T-helper 2 cell treated with Interferon-gamma antibody and Interleukin-4, amounts not matched to agents 5 μg/mL and 100 μg/mL, for 36 hours (primary cell): ENCODE results near the gene AOPEP.

Source experiments
- DNase-seq: peaks from one replicate; pipeline ENCODE4 v3.0.0; 2021; ENCODE audit warnings: low spot score
- H3K27ac Mint-ChIP-seq: one replicate; pipeline ENCODE4 v1.8.0; 2021; ENCODE audit warnings: mild to moderate bottlenecking, mixed read lengths
- H3K27me3 Mint-ChIP-seq: one replicate; pipeline ENCODE4 v1.8.0; 2021; ENCODE audit warnings: low read depth, mixed read lengths
- H3K36me3 Mint-ChIP-seq: one replicate; pipeline ENCODE4 v1.8.0; 2021; ENCODE audit warnings: low read depth, mixed read lengths
- H3K4me1 Mint-ChIP-seq: one replicate; pipeline ENCODE4 v1.8.0; 2021; ENCODE audit warnings: low read depth, mixed read lengths
- H3K4me3 Mint-ChIP-seq: one replicate; pipeline ENCODE4 v1.8.0; 2022; ENCODE audit warnings: mild to moderate bottlenecking, moderate library complexity, mixed read lengths
- H3K9me3 Mint-ChIP-seq: one replicate; pipeline ENCODE4 v1.8.0; 2021; ENCODE audit warnings: mixed read lengths

AOPEP gene

DNA sequence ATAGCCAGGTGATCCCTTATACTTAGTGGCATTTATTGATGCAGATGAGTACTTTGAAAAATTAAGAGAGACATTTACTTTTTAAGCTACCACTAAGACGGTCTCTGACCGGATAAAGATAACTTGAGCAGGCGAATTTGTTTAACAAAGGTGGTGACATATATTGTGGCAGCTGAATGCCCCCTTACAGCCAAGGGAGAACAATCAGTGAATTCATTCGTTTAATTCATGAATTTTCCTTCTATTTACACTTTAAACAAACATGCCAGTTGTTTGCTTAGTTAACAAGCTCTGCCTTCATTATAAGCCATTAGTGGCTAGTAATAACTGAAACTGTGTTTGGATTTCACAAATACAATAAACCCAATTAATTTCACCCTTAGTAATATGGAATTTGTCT lies 187.1 kb downstream of the AOPEP start:
- peaks cover 2% of the 10 kb centered on the region for H3K4me1 Mint-ChIP-seq
- H3K4me3 Mint-ChIP-seq: no peak overlapping the region
- DNase-seq: no peak
- no peak overlapping the region for H3K27ac Mint-ChIP-seq
- peaks cover 3% of the 10 kb centered on the region for H3K27me3 Mint-ChIP-seq
- no peaks in the 10 kb centered on the region for H3K9me3 Mint-ChIP-seq
- no peaks in the 10 kb centered on the region for H3K36me3 Mint-ChIP-seq

DNA sequence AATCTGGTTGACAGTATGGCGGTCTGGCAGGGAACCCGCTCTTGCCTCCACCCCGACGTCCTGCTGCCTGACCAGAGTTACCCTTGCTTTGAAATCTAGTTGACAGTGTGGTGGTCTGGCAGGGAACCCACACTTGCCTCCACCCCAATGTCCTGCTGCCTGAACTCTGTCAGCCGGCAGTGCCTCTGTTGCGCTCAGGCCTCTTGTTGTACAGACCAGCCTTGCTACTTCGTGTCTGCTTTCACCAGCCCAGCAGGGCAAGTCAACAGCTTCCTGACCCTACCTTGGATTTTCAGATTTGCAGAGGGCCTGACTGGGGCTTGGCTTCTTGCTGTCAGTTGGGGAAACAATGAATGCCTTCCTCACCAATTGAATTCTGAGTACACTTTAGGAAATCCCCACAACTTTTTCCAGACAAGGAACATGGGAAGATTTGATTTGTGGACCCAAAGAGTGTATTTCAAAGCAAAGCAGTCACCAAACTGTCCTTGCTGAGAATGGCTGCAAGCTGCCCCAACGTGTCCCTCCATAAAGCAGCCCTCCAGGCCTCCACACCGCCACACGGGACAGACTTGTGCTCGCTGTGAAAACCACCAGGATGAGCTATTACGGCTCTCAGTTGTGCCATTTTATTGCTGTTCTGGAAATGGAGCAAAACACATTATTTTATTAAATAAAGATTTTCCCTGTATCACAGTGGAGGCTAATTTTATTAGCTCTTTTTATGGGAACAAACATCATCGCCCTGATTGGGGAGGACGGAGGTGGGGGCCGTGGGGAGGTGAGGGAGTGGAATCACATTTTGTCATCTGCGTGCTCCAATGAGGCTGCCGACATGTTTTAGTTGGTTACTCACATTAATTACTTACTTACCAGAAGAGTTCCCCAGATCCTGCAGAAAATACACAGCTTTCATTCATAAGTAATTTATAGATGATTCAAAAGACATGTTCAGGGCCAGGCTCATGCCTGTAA lies 189.3 kb downstream of the AOPEP start:
- DNase-seq: no peak
- H3K4me3 Mint-ChIP-seq: no peak overlapping the region
- H3K27me3 Mint-ChIP-seq: peaks cover 3% of the 10 kb centered on the region
- H3K4me1 Mint-ChIP-seq: no peaks in the 10 kb centered on the region
- no peak overlapping the region for H3K27ac Mint-ChIP-seq
- no peaks in the 10 kb centered on the region for H3K36me3 Mint-ChIP-seq
- no peaks in the 10 kb centered on the region for H3K9me3 Mint-ChIP-seq

DNA sequence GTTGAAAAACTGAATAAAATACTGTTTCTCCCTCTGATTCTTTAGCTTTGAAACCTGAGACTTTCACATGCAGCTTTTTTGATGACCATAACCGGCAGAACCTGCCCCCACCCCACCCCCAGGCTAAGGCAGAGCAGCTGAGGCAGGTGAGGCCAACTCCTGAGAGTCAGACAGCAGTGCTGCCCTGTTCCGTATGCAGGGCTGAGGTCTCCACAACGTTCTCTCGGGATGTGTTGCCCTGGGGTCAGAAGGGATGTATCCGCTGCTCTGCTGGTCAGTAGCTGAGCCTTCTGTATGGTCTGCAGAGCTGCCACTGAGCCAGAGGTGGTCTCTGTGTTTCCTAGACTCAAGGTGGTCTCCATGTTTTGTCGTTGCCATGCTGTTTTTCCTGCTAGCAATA lies 190.5 kb downstream of the AOPEP start:
- Mint-ChIP-seq H3K36me3 (no peaks in the 10 kb centered on the region), H3K27me3 (peaks cover 3% of the 10 kb centered on the region), H3K27ac (no peak overlapping the region)

DNA sequence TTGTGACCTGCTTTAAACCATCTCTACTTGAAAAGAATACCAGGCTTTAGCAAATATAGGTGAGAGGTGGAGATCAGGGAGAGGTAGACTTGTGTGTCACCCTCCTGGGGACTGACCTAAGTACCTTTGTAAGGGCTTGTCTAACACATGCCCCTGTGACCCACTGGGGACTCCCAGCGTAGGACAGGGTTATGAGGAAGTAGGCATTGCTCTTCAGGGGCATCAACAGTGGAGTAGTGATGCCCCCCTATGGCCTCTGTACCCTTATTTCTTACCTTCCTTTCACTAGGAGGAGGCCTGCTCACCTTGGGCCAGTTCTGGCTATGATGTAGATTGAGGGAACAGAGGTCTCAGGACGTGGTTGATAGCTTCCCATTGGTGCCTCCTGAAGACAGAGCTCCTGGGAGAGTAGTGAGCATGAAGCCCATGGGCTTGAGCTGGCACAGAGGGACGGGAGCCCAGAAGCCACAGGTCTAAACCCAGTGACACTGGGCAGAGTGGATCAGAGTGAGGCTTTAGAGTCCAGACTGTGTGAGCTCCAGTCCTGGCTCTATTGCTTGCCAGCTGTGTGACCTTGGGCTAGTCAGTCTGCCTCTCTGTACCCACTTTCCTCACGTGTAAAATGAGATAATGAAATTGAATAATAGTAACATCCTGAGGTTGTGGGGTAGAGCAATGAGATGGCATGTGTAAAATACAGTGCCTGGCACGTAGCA lies 191.7 kb downstream of the AOPEP start:
- Mint-ChIP-seq H3K9me3 (no peaks in the 10 kb centered on the region), H3K27ac (no peak overlapping the region), H3K36me3 (no peaks in the 10 kb centered on the region), H3K4me3 (no peak overlapping the region), H3K27me3 (peaks cover 3% of the 10 kb centered on the region), H3K4me1 (no peaks in the 10 kb centered on the region)
- no peak for DNase-seq

More for the DNA sequence above, 190.5 kb downstream of the AOPEP start:
- Mint-ChIP-seq H3K4me1 (no peaks in the 10 kb centered on the region), H3K4me3 (no peak overlapping the region), H3K9me3 (no peaks in the 10 kb centered on the region)
- no peak for DNase-seq

DNA sequence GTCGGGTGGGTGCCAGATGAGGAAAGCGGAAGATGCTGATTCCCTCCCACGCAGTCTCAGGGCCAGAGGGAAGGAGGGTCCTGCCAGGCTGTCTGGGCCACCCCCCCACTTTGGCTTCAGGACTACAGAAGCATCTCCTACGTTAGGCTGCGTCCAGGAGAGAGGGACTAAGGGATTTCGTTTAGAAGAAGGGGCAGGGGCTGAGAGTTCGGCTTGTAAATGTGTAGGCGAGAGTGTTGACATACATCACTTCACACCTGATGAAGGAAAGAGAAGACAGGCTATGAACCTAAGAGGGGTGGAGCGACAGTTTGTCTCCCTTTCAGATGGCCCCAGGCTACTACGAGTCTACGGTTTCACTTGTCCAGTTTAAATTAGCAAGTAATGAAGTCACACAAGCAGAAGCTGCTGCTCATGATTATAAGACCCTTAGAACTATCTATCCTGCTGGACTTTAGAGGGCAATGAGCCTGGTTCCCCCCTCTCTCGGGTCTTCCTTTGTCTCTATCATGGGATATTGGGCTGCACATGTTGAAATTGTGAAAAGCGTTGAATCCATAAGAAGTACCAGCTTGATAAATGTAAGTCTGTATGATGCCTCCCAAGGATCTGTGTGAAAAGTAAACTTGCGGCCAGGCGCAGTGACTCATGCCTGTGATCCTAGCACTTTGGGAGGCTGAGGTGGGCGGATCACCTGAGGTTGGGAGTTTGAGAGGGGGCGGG lies 193.0 kb downstream of the AOPEP start:
- Mint-ChIP-seq H3K27me3 (peaks cover 3% of the 10 kb centered on the region), H3K4me3 (no peak overlapping the region), H3K9me3 (no peaks in the 10 kb centered on the region), H3K4me1 (no peaks in the 10 kb centered on the region), H3K27ac (no peak overlapping the region), H3K36me3 (no peaks in the 10 kb centered on the region)
- DNase-seq: no peak

DNA sequence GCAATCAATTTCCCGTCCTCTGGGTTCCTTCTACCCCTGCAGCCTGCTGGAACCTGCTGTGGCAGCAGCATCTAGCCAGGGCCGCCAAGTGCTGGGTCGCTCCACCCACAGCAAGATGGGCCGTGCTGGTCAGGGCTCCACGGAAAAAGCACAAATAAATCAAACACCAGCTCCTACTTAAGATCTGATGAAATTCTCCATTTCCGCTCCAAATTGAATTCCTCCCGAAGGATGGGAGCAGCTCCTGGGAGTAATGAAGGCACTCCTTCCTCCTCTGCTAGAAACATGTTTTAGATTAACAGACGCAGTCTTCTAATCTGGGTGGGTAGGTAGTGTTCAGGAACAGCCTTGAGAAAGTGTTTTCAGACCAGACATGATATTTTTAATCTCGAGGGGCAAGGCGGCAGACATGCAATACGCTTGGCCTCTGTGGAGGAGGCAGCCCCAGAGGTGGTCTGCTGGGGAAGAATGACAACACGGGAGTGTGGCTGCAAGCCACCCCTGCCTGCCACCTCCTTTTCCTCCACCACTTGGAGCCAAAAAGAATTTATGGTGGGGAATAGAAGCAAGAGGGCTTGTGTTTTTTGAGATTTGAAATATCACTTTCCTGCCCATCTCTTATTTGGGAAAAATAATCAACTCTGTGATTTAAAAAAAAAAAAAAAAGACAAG lies 194.1 kb downstream of the AOPEP start:
- H3K4me1 Mint-ChIP-seq: no peaks in the 10 kb centered on the region
- DNase-seq: no peak
- H3K27me3 Mint-ChIP-seq: peaks cover 3% of the 10 kb centered on the region
- no peak overlapping the region for H3K4me3 Mint-ChIP-seq
- H3K27ac Mint-ChIP-seq: no peak overlapping the region
- H3K9me3 Mint-ChIP-seq: no peaks in the 10 kb centered on the region
- H3K36me3 Mint-ChIP-seq: no peaks in the 10 kb centered on the region

DNA sequence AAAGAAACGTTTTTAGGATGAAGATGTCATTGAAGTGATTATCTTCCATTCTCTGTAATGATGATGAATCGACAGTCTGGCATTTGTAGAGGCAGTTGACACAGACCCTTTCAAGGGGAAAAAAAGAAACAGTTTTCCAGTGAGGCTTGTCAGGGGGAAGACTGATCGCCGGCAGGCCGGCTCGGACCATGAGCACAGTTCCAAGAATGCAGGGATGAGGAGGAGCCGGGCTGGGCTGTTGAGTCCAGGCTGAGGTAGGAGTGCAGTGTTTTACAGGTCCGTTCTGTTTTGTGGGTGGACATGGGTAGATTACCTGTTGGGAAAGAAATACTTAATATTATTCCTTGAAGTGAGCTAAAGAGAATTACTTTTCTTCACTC lies 194.6 kb downstream of the AOPEP start:
- H3K27ac Mint-ChIP-seq: no peak overlapping the region
- H3K36me3 Mint-ChIP-seq: no peaks in the 10 kb centered on the region
- no peaks in the 10 kb centered on the region for H3K9me3 Mint-ChIP-seq
- H3K27me3 Mint-ChIP-seq: peaks cover 3% of the 10 kb centered on the region
- no peak for DNase-seq
- no peaks in the 10 kb centered on the region for H3K4me1 Mint-ChIP-seq
- H3K4me3 Mint-ChIP-seq: no peak overlapping the region

DNA sequence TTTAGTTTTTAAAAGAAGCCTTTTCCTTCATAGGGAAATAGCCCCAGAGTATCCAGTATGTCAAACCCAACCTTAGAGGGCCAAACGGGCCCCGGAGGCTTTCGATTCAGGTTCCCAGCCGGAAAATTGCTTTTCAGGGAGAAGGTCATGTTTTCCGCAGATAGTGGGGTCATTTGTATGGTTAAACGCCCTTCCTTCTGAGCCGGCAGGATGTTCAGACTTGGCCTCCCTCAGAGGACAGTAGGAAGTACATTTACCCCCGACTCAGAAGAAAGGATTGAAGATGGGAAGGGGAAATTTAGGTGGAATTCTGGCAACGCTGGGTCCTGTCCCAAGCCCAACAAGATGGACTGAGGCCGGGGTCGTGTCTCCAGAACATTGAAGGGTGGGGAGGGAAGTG lies 195.2 kb downstream of the AOPEP start:
- Mint-ChIP-seq H3K4me3 (no peak overlapping the region), H3K9me3 (no peaks in the 10 kb centered on the region), H3K27ac (no peak overlapping the region), H3K4me1 (no peaks in the 10 kb centered on the region), H3K36me3 (no peaks in the 10 kb centered on the region), H3K27me3 (peaks cover 3% of the 10 kb centered on the region)
- DNase-seq: no peak

DNA sequence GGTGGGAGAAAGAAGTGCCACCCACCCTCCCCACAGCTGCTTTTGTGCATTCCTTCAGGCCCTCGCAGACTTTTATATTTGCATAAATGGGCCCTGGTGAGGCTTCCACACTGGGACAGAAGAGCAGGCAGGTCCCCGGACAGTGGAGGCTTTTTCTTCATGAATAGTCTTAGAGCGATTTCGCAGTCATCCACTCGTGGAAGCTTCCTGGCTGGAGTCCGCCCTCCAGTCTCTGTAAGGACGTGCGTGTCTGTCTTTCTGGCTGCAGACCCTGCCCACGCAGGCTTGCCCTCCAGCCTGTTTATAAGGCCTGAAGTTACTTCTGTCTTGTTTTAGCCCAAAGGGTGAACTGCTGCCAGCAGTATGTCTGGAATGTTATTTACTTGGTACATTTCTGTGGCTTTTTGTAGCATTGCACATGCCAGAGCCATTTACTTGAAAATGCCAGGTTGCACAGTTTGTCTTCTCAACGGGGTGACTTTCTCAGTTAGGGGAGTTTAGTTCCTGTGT lies 195.7 kb downstream of the AOPEP start:
- peaks cover 3% of the 10 kb centered on the region for H3K27me3 Mint-ChIP-seq
- no peaks in the 10 kb centered on the region for H3K9me3 Mint-ChIP-seq
- no peaks in the 10 kb centered on the region for H3K36me3 Mint-ChIP-seq
- DNase-seq: no peak
- H3K27ac Mint-ChIP-seq: no peak overlapping the region
- H3K4me1 Mint-ChIP-seq: no peaks in the 10 kb centered on the region
- H3K4me3 Mint-ChIP-seq: no peak overlapping the region

DNA sequence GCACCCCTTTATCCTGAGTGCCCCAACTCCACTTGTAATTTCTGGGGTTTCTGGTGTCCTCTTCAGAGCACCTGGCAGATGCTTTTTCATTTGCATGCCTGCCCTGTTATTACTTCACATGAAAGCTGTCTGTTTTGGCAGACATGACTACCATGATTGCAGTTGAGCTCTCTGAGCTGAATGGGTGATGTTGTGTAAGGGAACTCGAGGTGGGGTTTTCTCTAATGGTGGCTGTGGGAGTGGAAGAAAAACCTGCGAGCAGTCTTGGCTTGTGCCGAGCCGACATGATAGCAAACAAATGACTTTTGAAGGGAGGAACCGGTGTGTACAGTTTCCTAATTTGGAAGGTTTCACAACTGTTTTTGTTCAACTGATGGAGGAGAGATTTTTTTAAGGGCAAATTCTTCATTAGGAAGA lies 196.2 kb downstream of the AOPEP start:
- Mint-ChIP-seq H3K9me3 (no peaks in the 10 kb centered on the region), H3K36me3 (no peaks in the 10 kb centered on the region), H3K27me3 (peaks cover 2% of the 10 kb centered on the region), H3K4me1 (no peaks in the 10 kb centered on the region), H3K27ac (no peak overlapping the region), H3K4me3 (no peak overlapping the region)
- DNase-seq: no peak

DNA sequence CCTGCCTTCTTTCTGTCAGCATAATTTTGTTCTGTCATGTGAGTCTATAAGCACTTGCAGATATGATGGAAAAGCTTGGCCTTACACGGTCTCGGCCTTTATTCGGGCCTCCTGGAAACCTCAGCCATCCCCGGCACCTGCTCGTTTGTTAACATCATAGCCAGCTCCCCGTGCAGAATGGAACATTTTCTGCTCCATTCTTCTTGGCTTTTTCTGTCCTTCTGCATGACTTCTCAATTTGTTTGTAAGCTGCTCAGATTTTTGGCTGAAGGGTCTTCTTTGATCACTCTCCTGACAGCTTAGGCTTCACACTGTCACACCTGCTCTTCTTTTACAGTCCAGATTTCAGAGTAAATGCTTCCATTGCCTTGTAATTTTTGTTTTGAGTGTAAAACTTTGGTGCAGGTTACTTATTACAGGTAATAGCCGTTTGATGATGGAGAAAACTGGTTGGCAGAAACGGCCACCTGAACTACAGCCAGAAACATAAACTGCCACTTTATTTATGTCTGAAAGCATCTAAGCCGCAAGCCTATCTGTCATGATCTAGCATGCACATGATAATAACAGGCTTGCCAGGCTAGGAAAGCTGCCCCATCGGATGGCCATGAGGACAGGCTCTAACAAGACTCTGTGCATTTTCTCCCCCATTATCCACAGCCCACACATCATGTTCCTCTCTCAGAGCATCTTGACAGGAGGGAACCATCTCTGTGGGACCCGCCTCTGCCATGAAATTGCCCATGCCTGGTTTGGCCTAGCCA lies 197.0 kb downstream of the AOPEP start:
- Mint-ChIP-seq H3K27me3 (no peaks in the 10 kb centered on the region), H3K4me3 (no peak overlapping the region), H3K36me3 (no peaks in the 10 kb centered on the region), H3K4me1 (no peaks in the 10 kb centered on the region), H3K9me3 (no peaks in the 10 kb centered on the region), H3K27ac (no peak overlapping the region)
- no peak for DNase-seq

DNA sequence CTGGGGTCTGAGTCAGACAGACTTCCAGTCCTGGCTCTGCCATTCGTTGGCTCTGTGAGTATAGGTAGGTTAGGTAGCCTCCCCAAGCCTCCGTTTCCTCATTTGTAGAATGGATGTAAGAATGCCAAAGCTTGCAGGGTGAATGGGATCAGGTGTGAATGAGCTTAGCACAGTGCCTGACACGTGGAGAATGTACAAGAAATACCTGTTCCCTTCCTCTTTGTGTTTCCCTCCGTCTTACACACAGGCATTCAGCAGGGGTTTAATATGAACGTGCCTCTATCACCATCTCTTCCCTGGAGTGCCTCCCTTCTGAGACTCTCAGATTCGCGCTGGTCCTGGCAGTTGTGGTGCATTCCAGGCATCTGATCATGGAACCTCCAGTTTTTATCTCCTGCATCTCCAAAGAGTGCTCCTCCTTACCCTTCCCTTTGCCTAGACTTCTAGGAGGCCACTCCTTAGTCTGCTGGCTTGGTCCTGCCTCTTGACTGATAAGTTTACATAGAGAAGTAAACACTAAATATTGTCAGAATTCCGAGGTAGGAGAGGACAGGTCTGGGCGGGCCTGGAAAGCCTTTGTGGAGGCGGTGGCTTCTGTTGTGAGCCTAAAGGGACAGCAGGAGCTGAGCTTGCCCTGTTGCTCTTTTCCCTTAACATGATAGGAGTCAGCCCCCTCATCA lies 199.4 kb downstream of the AOPEP start:
- no peak overlapping the region for H3K27ac Mint-ChIP-seq
- H3K4me3 Mint-ChIP-seq: no peak overlapping the region
- H3K9me3 Mint-ChIP-seq: no peaks in the 10 kb centered on the region
- H3K27me3 Mint-ChIP-seq: no peaks in the 10 kb centered on the region
- H3K36me3 Mint-ChIP-seq: no peaks in the 10 kb centered on the region
- H3K4me1 Mint-ChIP-seq: no peaks in the 10 kb centered on the region
- no peak for DNase-seq
